ENCODE data around the gene THAP4.
"Not testable (repeated sequence)": the region's sequence is repeated elsewhere in the genome, so short reads cannot be mapped to it uniquely, and the experiment has no call there.

The THAP4 gene

GRCh38 chr2:241611062-241611461 lies 25.9 kb downstream of the THAP4 start:
- no peak for DNase-seq

GRCh38 chr2:241609859-241610793 lies 26.8 kb downstream of the THAP4 start:
- DNase-seq: no peak

GRCh38 chr2:241608881-241609280 lies 28.1 kb downstream of the THAP4 start:
- DNase-seq: no peak

- DNase-seq: no peak
These were observed 29.6 kb downstream of the THAP4 start for GRCh38 chr2:241607162-241607885.

- DNase-seq: no peak
These were observed 30.8 kb downstream of the THAP4 start for GRCh38 chr2:241606186-241606585.

- DNase-seq: no peak
These were observed 33.3 kb downstream of the THAP4 start for GRCh38 chr2:241603686-241604085.

- DNase-seq: no peak
These were observed 34.2 kb downstream of the THAP4 start for GRCh38 chr2:241602720-241603119.

- no peak for DNase-seq
These were observed 35.1 kb downstream of the THAP4 start for GRCh38 chr2:241601841-241602240.

GRCh38 chr2:241599615-241600014 lies 37.3 kb downstream of the THAP4 start:
- no peak for DNase-seq

GRCh38 chr2:241598487-241598886 lies 38.5 kb downstream of the THAP4 start:
- no peak for DNase-seq

GRCh38 chr2:241598061-241598460 lies 38.9 kb downstream of the THAP4 start:
- DNase-seq: no peak

- no peak for DNase-seq
These were observed 39.4 kb downstream of the THAP4 start for GRCh38 chr2:241597561-241597960.

GRCh38 chr2:241595600-241596140 lies 41.3 kb downstream of the THAP4 start:
- DNase-seq: no peak

GRCh38 chr2:241593271-241593670 lies 43.7 kb downstream of the THAP4 start:
- no peak for DNase-seq

GRCh38 chr2:241592126-241592845 lies 44.7 kb downstream of the THAP4 start:
- no peak for DNase-seq

- DNase-seq: not testable (repeated sequence)
These were observed 46.2 kb downstream of the THAP4 start for GRCh38 chr2:241590496-241591455.

GRCh38 chr2:241589863-241590262 lies 47.1 kb downstream of the THAP4 start:
- DNase-seq: not testable (repeated sequence)

- DNase-seq: no peak
These were observed 50.2 kb downstream of the THAP4 start for GRCh38 chr2:241586564-241587264.

- no peak for DNase-seq
These were observed 52.5 kb downstream of the THAP4 start for GRCh38 chr2:241584436-241584835.

GRCh38 chr2:241582806-241583205 lies 54.2 kb downstream of the THAP4 start:
- no peak for DNase-seq

- no peak for DNase-seq
These were observed 54.6 kb downstream of the THAP4 start for GRCh38 chr2:241582328-241582727.
